NCI-H2196 treated with DMSO at 0.1 percent for 48 hours (cell line): ENCODE measurements around the gene EFNA3.

Source experiments
- DNase-seq: peaks from one replicate; lab custom pipeline; 2025; ENCODE audit not compliant: unreplicated experiment; lab: John Stamatoyannopoulos, UW

Gene EFNA3

DNA sequence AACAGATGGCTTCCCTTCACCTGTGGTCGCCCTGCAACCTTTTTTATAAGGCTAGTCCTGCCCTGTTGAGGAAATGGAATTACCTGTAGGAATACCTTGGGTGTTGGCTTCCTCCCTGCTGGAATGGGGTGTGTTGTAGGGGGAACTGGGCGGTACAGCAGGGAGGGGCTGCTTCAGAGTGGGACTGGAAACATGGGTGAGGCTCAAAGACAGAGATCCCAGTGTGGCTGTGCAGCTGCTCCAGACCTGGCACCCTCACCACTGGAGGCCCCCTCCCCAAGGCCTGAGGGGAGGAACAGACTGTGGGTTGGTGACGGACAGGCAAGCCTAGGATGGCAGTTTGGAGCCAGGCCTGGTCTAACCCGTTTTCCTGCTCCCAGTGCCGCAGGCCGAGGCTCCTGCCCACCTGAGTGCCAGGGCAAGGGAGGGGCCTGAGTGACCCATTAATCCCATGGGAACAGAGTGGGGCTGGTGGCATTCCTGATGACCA lies 4.5 kb downstream of the EFNA3 start:
- DNase-seq = no peak

- DNase-seq = peak; percentile 44
Measured at GRCh38 chr1:155083865-155084721, 5.5 kb downstream of the EFNA3 start.

DNA sequence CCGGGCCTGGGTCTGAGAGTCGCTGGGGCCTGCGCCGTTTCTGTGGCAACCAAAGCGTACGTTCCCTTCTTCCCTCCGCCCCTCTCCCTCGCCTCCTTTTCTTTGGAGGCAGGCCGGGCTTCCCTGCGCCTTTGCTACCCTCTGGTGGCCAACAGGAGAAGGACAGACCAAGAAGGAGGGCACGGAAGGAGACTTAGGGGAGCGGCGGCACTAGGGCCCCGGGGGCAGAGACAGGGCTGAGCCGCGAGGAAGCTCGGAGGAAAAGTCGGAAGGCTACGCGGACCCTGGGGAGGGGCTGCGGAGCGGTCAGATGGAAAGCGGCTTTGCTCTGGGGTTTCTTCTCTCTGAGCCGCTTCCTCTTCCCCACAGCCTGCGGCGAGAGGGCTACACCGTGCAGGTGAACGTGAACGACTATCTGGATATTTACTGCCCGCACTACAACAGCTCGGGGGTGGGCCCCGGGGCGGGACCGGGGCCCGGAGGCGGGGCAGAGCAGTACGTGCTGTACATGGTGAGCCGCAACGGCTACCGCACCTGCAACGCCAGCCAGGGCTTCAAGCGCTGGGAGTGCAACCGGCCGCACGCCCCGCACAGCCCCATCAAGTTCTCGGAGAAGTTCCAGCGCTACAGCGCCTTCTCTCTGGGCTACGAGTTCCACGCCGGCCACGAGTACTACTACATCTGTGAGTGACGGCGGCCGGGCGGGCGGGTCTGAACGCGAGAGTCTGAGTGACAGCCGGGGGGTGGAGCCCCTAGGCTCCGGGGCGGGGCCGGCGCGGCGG lies 6.3 kb downstream of the EFNA3 start:
- DNase-seq = peak; percentile 94

DNA sequence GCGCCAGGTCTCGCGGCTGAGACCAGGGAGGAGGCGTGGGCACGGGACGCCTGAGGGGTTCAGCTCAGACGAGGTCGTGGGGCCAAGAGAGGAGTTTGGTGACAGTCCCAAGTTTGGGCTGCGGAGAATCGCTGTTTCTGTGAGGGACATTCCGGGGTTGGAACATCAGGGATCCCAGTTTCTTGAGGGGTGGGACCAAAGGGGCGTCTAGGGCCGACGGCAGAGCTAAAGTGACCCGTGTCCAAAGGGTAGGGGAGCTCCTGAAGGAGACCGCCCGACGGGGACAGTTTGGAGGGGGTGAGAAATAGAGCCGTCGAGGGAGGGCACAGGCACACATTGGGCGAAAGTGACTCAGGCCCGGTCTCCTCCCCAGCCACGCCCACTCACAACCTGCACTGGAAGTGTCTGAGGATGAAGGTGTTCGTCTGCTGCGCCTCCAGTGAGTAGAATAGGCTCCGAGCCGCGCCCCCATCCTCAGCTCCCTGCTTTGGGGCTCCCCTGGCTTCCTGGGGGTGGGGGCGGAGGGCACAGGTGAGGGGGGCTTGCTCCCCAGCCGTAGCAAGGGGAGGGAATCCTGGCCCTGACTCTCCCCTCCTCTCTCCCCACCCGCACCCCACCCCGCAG lies 7.0 kb downstream of the EFNA3 start:
- no peak for DNase-seq

DNA sequence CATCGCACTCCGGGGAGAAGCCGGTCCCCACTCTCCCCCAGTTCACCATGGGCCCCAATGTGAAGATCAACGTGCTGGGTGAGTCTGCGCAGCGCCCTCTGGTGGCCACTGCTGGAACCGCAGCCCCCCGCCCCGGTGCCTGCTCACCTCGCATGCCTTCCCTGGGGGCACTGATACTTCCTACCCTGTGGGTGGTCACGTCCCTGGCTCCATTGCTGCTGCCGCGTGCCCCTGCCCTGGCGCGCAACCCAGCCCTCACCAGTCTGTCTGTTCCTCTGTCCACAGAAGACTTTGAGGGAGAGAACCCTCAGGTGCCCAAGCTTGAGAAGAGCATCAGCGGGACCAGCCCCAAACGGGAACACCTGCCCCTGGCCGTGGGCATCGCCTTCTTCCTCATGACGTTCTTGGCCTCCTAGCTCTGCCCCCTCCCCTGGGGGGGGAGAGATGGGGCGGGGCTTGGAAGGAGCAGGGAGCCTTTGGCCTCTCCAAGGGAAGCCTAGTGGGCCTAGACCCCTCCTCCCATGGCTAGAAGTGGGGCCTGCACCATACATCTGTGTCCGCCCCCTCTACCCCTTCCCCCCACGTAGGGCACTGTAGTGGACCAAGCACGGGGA lies 7.6 kb downstream of the EFNA3 start:
- peak; percentile 47 for DNase-seq

DNA sequence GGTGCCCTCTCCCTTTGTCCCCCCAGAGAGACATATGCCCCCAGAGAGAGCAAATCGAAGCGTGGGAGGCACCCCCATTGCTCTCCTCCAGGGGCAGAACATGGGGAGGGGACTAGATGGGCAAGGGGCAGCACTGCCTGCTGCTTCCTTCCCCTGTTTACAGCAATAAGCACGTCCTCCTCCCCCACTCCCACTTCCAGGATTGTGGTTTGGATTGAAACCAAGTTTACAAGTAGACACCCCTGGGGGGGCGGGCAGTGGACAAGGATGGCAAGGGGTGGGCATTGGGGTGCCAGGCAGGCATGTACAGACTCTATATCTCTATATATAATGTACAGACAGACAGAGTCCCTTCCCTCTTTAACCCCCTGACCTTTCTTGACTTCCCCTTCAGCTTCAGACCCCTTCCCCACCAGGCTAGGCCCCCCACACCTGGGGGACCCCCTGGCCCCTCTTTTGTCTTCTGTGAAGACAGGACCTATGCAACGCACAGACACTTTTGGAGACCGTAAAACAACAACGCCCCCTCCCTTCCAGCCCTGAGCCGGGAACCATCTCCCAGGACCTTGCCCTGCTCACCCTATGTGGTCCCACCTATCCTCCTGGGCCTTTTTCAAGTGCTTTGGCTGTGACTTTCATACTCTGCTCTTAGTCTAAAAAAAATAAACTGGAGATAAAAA lies 8.4 kb downstream of the EFNA3 start:
- no peak for DNase-seq

DNA sequence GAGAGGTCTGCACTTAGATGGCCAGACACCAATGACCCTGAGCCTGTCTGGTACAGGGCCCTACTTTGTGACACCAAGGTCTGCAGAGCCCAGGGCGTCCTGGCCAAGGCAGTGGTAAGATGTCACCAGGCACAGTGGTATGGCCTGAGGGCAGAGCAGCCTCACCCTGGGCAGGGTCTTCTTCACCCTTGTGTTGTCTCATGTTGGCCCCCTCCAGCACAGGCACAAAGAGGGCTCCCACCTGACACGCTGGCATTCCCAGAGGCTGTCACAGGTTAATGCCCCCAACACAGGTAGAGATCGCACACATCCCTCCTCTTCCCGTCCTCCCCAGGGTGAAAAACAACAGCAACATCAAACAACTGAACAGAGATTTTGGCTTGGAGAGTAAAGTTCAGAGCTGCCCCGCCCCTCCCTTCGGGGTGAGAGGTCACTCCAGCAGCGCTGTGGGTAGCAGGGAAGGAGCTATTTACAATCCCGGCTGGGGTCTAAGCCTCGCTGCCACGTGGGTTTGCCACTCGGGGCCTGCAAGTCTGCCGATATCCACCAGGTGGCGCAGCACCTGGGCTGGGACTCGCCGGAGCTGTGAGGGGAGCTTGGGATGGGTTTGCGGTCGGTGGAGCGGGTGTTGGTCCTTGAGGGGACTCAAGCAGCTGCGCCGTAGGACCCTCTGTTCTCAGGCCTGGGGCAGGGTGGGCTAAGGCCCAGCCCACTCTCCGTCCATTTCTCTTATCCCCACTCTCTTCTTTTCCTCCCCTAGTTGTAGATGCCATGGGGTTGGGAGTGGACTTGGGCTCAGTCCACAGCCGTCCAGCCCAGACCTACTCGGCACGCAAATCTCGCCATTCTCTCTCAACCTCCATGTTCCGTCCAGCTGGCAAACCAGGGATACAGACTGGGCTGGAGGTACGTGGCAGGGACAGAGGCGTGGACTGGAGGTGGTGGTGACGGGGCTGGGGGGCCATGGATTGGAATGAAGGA lies 12.7 kb downstream of the EFNA3 start:
- DNase-seq = peak; percentile 44

DNA sequence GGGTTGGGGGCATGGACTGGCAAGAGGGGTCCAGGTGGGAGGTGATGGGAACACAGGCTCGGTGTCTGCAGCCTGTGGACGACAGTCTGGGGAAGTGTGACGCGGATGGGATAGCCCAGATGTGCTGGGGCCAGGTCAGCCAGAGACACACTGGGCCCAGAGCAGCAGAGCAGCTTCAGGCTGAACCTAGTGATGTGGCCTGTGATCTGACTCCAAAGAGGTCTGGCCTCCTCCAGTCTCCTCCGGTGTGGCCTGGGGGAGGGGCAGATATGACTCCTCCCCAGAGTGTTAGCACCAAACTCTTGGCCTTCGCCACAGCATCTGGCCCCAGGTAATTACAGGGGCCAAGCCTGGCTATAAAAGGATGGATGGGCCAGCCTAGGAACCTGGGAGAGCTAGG lies 13.5 kb downstream of the EFNA3 start:
- DNase-seq = no peak

DNA sequence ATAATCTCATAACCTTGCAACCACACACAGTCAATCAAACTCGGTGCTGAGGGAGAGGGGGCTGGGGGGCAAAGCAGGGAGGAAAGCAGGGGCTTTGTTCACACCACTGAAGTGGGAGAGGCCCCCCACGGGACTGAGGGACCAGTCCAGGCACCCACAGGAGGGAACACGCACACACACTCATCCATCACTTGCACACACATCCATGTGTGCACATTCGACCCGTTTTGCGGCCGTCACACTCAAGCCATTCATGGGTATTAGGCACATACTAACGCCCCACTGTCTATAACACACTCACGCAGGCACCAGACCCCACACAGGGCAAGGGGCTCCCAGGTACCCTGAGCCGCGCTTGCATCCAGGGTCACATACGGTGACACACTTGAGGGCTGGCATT lies 14.0 kb downstream of the EFNA3 start:
- no peak for DNase-seq

DNA sequence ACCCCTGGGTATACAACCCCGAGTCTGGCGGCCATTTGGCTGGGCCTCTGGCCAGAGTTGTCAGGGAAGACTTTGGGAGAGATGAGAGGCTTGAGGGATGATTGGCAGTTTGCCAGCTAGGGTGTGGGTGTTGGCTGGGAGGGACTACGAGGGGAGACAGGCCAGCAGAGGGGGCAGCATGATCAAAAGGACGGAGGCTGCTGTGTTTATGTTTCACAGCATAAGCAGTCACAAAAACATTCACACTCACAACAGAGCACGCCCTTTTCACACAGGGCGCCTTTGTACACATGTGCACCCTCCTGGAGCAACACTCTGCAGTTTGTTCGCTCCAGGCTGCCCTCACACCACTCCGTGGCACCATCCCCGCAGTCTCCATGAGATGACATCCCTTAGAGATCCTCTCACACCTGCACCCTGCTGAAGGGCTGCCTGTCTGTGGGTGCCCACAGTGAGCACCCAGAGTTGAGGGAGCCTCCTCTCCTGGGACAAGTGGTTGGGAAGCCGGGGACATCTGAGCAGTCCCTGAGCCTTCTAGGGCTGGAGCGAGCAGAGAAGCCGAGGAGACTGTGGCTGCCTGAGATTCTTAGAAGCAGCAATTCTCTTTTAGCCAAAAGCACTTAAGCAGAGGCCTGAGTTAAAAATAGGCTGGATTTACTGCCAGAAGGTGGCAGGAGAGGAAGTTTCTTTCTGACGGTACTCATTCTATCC lies 15.4 kb downstream of the EFNA3 start:
- DNase-seq = peak; percentile 54

GRCh38 chr1:155094622-155094948 lies 15.9 kb downstream of the EFNA3 start:
- DNase-seq = no peak

DNA sequence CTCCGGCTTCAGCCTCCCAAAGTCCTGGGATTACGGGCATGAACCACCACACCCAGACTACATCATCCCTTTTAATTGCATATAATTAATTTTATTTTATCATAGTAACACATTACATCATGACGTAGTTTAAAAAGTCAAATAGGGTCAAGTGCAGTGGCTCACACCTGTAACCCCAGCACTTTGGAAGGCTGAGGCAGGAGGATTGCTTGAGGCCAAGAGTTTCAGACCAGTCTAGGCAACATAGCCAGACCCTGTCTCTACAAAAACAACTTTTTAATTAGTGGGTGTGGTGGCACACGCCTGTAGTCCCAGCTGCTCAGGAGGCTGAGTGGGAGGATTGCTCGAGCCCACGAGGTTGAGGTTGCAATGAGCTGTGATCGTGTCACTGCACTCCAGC lies 20.7 kb downstream of the EFNA3 start:
- DNase-seq = no peak

DNA sequence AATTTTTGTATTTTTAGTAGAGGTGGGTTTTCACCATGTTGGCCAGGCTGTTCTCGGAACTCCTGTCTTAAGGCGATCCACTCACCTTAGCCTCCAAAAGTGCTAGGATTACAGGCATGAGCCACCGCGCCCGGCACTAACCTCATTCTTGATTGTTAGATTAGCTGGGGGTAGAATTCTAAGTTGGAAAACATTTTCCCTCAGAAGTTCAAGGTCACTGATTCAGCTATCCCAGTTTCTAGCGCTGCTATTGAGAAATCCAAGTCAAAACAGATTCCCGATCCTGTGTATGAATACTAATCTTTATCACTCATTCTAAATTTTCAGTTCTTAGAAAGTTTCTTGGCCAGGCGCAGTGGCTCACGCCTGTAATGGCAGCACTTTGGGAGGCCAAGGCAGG lies 24.7 kb downstream of the EFNA3 start:
- DNase-seq = no peak

DNA sequence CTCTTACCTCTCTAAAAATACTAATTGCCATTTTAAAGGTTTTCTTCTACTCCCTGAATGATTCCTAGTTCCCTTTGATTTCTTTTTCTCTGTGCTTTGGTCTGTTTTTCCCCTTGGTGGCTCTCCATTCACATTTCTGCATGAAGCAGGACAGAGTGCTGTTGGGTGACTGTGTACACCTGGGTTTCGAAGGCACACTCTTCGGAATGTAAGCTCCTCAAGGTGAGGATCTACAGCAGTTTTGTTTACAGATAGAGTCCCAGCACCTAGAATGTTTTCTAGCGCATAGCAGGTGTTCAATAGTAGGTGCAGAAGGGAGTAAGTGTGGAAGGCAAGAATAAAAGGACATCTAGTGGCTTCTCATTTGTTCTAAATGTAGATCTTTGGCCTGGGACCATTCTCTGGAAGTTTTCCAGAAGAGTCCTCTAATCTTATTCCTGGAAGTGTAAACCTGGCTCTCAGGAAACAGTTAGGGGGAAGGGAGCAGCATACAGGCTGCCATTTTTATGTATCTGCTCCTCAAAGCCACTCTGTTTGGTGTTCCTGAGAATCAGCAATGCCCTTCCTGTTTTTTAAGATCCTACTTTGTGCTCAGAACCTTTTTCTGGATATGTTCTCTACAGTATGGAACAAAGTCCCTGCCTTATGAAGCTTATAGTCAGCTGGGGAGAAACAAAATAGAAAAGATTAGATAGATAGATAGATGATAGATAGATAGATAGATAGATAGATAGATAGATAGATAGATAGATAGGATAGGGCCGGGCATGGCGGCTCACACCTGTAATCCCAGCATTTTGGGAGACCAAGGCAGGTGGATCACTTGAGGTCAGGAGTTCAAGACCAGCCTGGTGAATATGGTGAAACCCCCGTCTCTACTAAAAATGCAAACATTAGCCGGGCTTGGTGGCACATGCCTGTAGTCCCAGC lies 26.2 kb downstream of the EFNA3 start:
- no peak for DNase-seq

GRCh38 chr1:155105604-155106011 lies 27.0 kb downstream of the EFNA3 start:
- no peak for DNase-seq

GRCh38 chr1:155106862-155107261 lies 28.2 kb downstream of the EFNA3 start:
- DNase-seq = no peak

DNA sequence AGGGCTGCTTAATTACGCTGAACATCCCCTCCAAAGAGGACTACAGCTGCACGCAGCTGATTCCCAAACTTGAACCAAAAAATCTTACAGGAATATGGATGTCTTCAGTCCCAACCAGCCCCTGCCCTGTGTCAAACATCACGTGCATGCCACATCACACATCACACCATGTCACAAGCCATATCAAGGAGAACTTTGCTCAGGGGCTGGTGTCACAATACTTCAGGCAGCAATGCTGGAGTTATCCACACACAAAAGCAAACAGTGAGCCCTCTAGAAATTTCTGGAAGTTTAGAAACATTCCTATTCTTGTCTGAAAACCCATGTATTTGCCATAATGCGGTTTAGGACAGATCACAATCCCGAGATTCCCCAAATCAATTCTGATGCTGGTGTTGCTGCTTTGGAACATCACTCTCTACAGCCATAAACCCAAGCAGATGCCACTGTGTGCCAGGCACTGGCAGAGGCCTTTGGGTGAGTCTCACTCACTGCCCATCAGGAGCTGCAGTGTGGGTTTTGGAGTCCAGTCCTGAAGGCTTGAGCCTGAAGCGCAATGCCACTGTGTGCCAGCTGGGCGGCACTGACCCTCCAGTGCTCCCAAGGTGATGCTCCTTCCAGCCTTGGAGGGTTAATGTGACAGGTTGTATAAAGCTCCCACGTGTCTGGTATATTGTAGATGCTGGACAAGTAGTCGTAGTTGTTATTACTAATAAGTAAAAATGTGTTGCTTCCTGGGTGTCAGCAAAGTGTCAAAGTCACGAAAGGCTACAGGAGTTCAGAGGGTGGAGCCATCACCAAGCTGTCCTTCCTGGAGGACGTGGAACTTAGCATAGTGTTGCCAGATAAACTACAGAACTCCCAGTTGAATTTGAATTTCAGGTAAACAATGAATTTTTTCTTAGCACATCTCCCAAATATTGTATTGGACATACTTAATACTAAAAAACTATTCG lies 28.9 kb downstream of the EFNA3 start:
- no peak for DNase-seq
